Liver (tissue), 3 donors: ENCODE data around the gene COX4I1.

Experiments used
- ATF3 ChIP-seq: IDR thresholded peaks from 2 replicates; pipeline ENCODE4 v1.6.1; 2016; ENCODE audit warnings: antibody characterized with exemption
- CTCF ChIP-seq: fragments of 150-350 bp; IDR thresholded peaks from 2 replicates; pipeline ENCODE4 v1.5.1; 2017; ENCODE audit warnings: improper control_type of control experiment, low read depth, low read length; ENCODE audit not compliant: missing input control
- SP1 ChIP-seq: IDR thresholded peaks from 2 replicates; pipeline ENCODE4 v1.6.1; 2018; ENCODE audit warnings: antibody characterized with exemption, mild to moderate bottlenecking
- TAF1 ChIP-seq: conservative IDR thresholded peaks from 2 replicates; pipeline ENCODE4 v1.6.1; 2016; ENCODE audit warnings: antibody characterized with exemption, mild to moderate bottlenecking
- YY1 ChIP-seq: IDR thresholded peaks from 2 replicates; pipeline ENCODE4 v1.6.1; 2016; ENCODE audit warnings: antibody characterized with exemption, mild to moderate bottlenecking
- ZBTB33 ChIP-seq: IDR thresholded peaks from 2 replicates; pipeline ENCODE4 v1.6.1; 2016; ENCODE audit warnings: antibody characterized with exemption
- donor health status: healthy.
- donor health status: healthy.

DNA sequence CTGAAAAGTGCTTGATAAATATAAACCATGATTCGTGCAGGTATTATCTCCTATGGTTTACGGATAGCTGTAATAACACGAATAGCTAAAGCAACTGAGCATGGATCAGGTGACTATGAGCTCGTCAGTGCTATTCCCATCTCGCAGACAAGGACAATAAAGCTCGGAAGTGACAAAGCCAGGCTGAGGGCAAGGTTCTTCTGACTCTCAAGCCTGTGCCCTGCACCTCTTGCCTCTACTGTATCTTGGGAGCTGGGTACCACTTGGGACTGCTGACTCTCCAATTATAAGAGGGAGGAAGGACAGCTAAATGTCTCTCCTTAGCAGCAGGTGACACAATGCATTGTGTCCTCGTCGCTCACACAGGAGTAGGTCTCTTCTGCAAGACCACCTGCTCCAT lies 49.9 kb downstream of the COX4I1 start:
- no peak for TF ChIP-seq TAF1
- TF ChIP-seq SP1, result no peak
- TF ChIP-seq CTCF, result no peak
- no peak for TF ChIP-seq ATF3
- TF ChIP-seq ZBTB33, result no peak
- no peak for TF ChIP-seq YY1
